A549 treated with Mapracorat at 1 μM for 4 hours (cell line): ENCODE data around the gene MIS18A. TPM values are rescaled to one million over a fixed set of nuclear protein-coding genes. Genes with fewer than 3 reads are reported as not detected.

Experiments
- total RNA-seq: library from RNA; stranded (reverse); fragments of 200-300 nt; extraction: Qiagen RNA extraction; gene quantifications from 5 replicates; pipeline ENCODE4 v1.2.3, GENCODE V29; 2022

MIS18A gene
- total RNA-seq, result 12.7 to 15.8 TPM (median 14.7 TPM) in 5 replicates

DNA sequence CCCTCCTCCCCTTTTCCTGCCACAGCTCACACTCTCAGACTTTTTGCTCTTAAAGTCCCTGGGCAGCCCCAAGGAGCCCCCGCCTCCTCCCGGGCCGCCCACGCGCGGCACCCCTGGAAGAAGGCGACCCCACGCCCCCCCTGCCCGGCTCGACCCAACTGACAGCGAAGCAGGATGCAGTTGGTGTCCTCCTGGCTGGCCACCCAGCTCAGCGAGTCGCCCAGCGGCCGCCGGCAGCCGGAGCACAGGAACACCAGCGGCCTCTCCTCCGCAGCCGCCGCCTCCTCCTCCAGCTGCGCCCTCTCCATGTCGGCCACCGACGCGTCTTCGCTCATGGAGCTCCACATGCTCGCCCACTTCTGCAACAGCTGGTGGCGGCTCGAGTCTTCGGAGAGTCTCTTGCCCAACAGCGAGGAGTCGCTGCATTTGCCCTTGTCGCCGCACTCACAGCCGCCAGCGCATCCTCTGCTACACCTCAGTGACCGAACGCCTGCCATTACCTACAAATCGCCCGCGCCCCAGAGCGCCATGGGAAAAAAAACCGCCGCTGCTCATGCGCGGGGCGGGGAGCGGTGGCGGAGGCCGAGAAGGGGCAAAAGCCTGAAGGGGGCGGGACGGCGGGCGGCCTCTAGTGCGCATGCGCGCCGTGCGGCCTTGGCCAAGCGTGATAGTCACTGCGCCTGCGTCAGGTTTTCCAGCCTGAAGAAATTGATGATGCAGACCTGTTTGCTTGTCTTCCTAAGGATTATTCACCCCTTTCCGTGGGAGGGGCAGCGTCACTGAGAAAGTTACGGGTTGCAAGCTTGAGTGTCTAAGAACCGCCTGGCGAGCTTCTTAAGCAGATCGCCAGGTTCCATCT lies at the start of gene MIS18A:
Gene MIS18A (minus strand): TSS at position 532 of the 859 bp plus-strand sequence. CDS start 35 bp downstream, at position 497.

GRCh38 chr21:32298658-32299081 lies 19.8 kb upstream of the MIS18A start, which contains the start of gene MRAP:
TSS of gene MRAP (plus strand) at chr21:32298855. CDS start at chr21:32298972, 117 bp downstream.

Other genes starting within 250 kb of the MIS18A start
- gene MRAP, start 19.8 kb upstream of the MIS18A start, total RNA-seq, result not detected in 5 replicates
- 9.8 to 14.5 TPM (median 12.1 TPM) in 5 replicates for gene URB1, start 114.0 kb upstream of the MIS18A start, total RNA-seq
- gene EVA1C, start 133.7 kb upstream of the MIS18A start, total RNA-seq, result 51.5 to 56.8 TPM (median 55.0 TPM) in 5 replicates